ENCODE data around the gene VAMP5. TPM values are rescaled to one million over a fixed set of nuclear protein-coding genes. Genes with fewer than 3 reads are reported as not detected.

VAMP5 gene
- total and polyA plus RNA-seq, 2 experiments from 2014 or later = 0.87 to 7.8 TPM

- Histone ChIP-seq H3K79me2 (replicated peaks; ENCODE audit: insufficient read depth) (peaks cover 22% of the 10 kb centered on the region), H3K9me2 (ENCODE audit: insufficient read depth) (no peaks in the 10 kb centered on the region), H3K27me3 (ENCODE audit: insufficient read depth) (no peaks in the 10 kb centered on the region), H3K4me2 (peak within 1 kb of the TSS; percentile 100), H3K27ac (ENCODE audit: low read depth) (peak within 1 kb of the TSS; percentile 86), H3K36me3 (ENCODE audit: insufficient read depth) (0 out of 2 replicates have a peak, but pooled peaks cover under 1% of the 10 kb centered on the region), H3K4me3 (peak within 1 kb of the TSS; percentile 99), H3F3A (replicated peaks; ENCODE audit: low read depth) (peaks cover 19% of the 10 kb centered on the region; the same call in 1 of the 2 replicates), H3K4me1 (ENCODE audit: insufficient read depth) (peaks cover 5% of the 10 kb centered on the region; the same call in 1 of the 2 replicates), H2AFZ (peak within 1 kb of the TSS; percentile 72), H4K20me1 (replicated peaks; ENCODE audit: insufficient read depth) (peaks cover 15% of the 10 kb centered on the region)
- peaks cover 9% of the 10 kb centered on the region for H3K4me1 Mint-ChIP-seq
- TF ChIP-seq CREB1 (CRISPR knock-in tag; IDR thresholded peaks at IDR 0.05; ENCODE audit: low read depth) (peak; percentile 6; the same call in 1 of the 2 replicates), EZH2phosphoT487 (IDR thresholded peaks at IDR 0.05; ENCODE audit: unreplicated experiment) (no peak), ZNF462 (CRISPR knock-in tag; IDR thresholded peaks at IDR 0.05) (no peak), ZNF331 (CRISPR knock-in tag; IDR thresholded peaks at IDR 0.05; ENCODE audit: low read depth) (no peak), POLR2AphosphoS5 (IDR thresholded peaks at IDR 0.05; ENCODE audit: low read depth) (peak; percentile 72), ETS1 (IDR thresholded peaks at IDR 0.05) (peak; percentile 77), JUNB (IDR thresholded peaks at IDR 0.05; ENCODE audit: unreplicated experiment) (no peak), STAT1 (IDR thresholded peaks at IDR 0.05; ENCODE audit: unreplicated experiment) (no peak), NANOG (IDR thresholded peaks at IDR 0.05; ENCODE audit: borderline replicate concordance) (no peak), CTCF (conservative IDR thresholded peaks at IDR 0.05; ENCODE audit: low read depth in 2 of 2) (no peak), EZH2 (IDR thresholded peaks at IDR 0.05; ENCODE audit: low read depth, unreplicated experiment) (no peak), ZNF114 (CRISPR knock-in tag; IDR thresholded peaks at IDR 0.05) (no peak), REST (IDR thresholded peaks at IDR 0.05; ENCODE audit: unreplicated experiment) (no peak)
- no peaks in the 10 kb centered on the region for H3K9me3 Mint-ChIP-seq
- ATAC-seq = peak; percentile 88
- H3K4me3 Mint-ChIP-seq = peak within 1 kb of the TSS; percentile 96
- peak within 1 kb of the TSS; percentile 97 for H3K27ac Mint-ChIP-seq
- peaks cover 33% of the 10 kb centered on the region for H3K36me3 Mint-ChIP-seq (ENCODE audit: low read depth)
- DNase-seq (ENCODE audit: low spot score) = peak; percentile 98
- H3K27me3 Mint-ChIP-seq (ENCODE audit: insufficient read depth, low read depth, poor library complexity) = peaks cover 5% of the 10 kb centered on the region
These were observed 27.7 kb downstream of the VAMP5 start, which contains the start of gene C2orf68 for GRCh38 chr2:85611705-85612587. TSS of gene C2orf68 (minus strand) at chr2:85612066. CDS start at chr2:85611984, 82 bp downstream.

Measured in GM23338 (cell line).